Fibroblast of lung (primary cell): ENCODE data around the gene CEMIP. TPM values are rescaled to one million over a fixed set of nuclear protein-coding genes. Genes with fewer than 3 reads are reported as not detected.

Experiments
- DNase-seq, 2 donors: peaks; one replicate each; pipeline versions ENCODE4 v3.0.0 to v3.0.0-alpha.2; 2010; ENCODE audit warnings: low read depth in 2 of 2
- H2AFZ ChIP-seq: 2 replicates; pipeline ENCODE4 v1.5.1; 2012; ENCODE audit warnings: low read length, control low read depth, inconsistent platforms
- H3K27ac ChIP-seq: 2 replicates; pipeline ENCODE4 v1.5.1; 2011; ENCODE audit warnings: low read length, control low read depth; ENCODE audit not compliant: insufficient read depth
- H3K27me3 ChIP-seq: 2 replicates; pipeline ENCODE4 v1.5.1; 2011; ENCODE audit warnings: mild to moderate bottlenecking, low read length; ENCODE audit not compliant: control insufficient read depth, insufficient read depth
- H3K36me3 ChIP-seq: 2 replicates; pipeline ENCODE4 v1.5.1; 2011; ENCODE audit warnings: low read length; ENCODE audit not compliant: control insufficient read depth, insufficient read depth
- H3K4me1 ChIP-seq: 2 replicates; pipeline ENCODE4 v1.5.1; 2011; ENCODE audit warnings: low read length; ENCODE audit not compliant: control insufficient read depth, insufficient read depth; ENCODE audit errors: extremely low read depth
- H3K4me2 ChIP-seq: 2 replicates; pipeline ENCODE4 v1.5.1; 2011; ENCODE audit warnings: low read length, control low read depth; ENCODE audit not compliant: insufficient read depth; ENCODE audit errors: extremely low read depth
- H3K4me3 ChIP-seq, 4 experiments: fragments of 200-600 bp in 1 of 4; sonication (generic) in 1 of 4; replicated peaks in 1 of 4; 2 replicates each; pipeline ENCODE4 v1.5.1; 2011 to 2016; ENCODE audit warnings: low read length in 4 of 4, low read depth in 3 of 4, mild to moderate bottlenecking in 3 of 4, control low read depth in 2 of 4, inconsistent platforms in 1 of 4, mixed read lengths in 1 of 4; ENCODE audit not compliant: insufficient read depth in 1 of 4; ENCODE audit errors: control extremely low read depth in 1 of 4
- H3K79me2 ChIP-seq: 2 replicates; pipeline ENCODE4 v1.5.1; 2012; ENCODE audit warnings: mild to moderate bottlenecking, low read length, inconsistent platforms; ENCODE audit not compliant: control insufficient read depth, insufficient read depth
- H3K9ac ChIP-seq: 2 replicates; pipeline ENCODE4 v1.5.1; 2011; ENCODE audit warnings: mild to moderate bottlenecking, low read length, control low read depth; ENCODE audit not compliant: insufficient read depth
- H3K9me3 ChIP-seq: 2 replicates; pipeline ENCODE4 v1.5.1; 2012; ENCODE audit warnings: low read depth, low read length; ENCODE audit not compliant: control insufficient read depth, insufficient read depth
- H4K20me1 ChIP-seq: 2 replicates; pipeline ENCODE4 v1.5.1; 2011; ENCODE audit warnings: low read length; ENCODE audit not compliant: control insufficient read depth, insufficient read depth; ENCODE audit errors: extremely low read depth
- CTCF ChIP-seq, 2 donors: IDR thresholded peaks in 1 of 2; conservative IDR thresholded peaks in 1 of 2; 1 replicate in 1 of 2; 2 replicates in 1 of 2; pipeline ENCODE4 v1.5.1; 2011 to 2012; ENCODE audit warnings: low read length in 2 of 2, control low read depth in 1 of 2, inconsistent platforms in 1 of 2, low read depth in 1 of 2, mild to moderate bottlenecking in 1 of 2
- EZH2 ChIP-seq: IDR thresholded peaks from 2 replicates; pipeline ENCODE4 v1.5.1; 2012; ENCODE audit warnings: low read length, control low read depth, mild to moderate bottlenecking; ENCODE audit errors: missing control alignments
- polyA plus RNA-seq, 2 donors: library from polyadenylated mRNA; depleted of rRNA in 1 of 2; stranded (reverse) in 1 of 2; unstranded in 1 of 2; fragments of >200 nt; gene quantifications; 2 replicates each; pipeline ENCODE4 v1.2.1, GENCODE V29; 2011 to 2012; ENCODE audit warnings: missing spikeins in 1 of 2
- total RNA-seq: library from RNA; depleted of rRNA; stranded (reverse); fragments of >200 nt; gene quantifications from 2 replicates; pipeline ENCODE4 v1.2.1, GENCODE V29; 2014

The CEMIP gene
- total and polyA plus RNA-seq, 2 donors (not counting 1 experiment from before 2014, with no cell fraction given): 946 to 1,190 TPM

- H4K20me1 ChIP-seq: no peaks in the 10 kb centered on the region
- no peak overlapping the region for H3K4me3 ChIP-seq
- no peaks in the 10 kb centered on the region for H3K9me3 ChIP-seq
- H3K4me1 ChIP-seq: no peaks in the 10 kb centered on the region
- peaks cover 11% of the 10 kb centered on the region for H3K36me3 ChIP-seq
- peaks cover 20% of the 10 kb centered on the region for H3K27me3 ChIP-seq
- no peaks in the 10 kb centered on the region for H3K79me2 ChIP-seq
- TF ChIP-seq CTCF (conservative IDR thresholded peaks at IDR 0.05 in 1 of 2, IDR thresholded peaks at IDR 0.05 in 1 of 2; ENCODE audit: low read depth in 1 of 2, low read length in 2 of 2) (no peak), EZH2 (no peak)
- no peak overlapping the region for H2AFZ ChIP-seq
- DNase-seq: no peak
- no peak overlapping the region for H3K4me2 ChIP-seq
- no peak overlapping the region for H3K9ac ChIP-seq
- no peak overlapping the region for H3K27ac ChIP-seq
These were observed 58.8 kb downstream of the CEMIP start for GRCh38 chr15:80838012-80838411.

GRCh38 chr15:80838666-80839065 lies 59.5 kb downstream of the CEMIP start:
- H2AFZ ChIP-seq: no peak overlapping the region
- no peak for TF ChIP-seq CTCF (conservative IDR thresholded peaks at IDR 0.05 in 1 of 2, IDR thresholded peaks at IDR 0.05 in 1 of 2; ENCODE audit: low read depth in 1 of 2, low read length in 2 of 2)
- TF ChIP-seq EZH2: no peak
- peaks cover 20% of the 10 kb centered on the region for H3K27me3 ChIP-seq
- H3K9me3 ChIP-seq: no peaks in the 10 kb centered on the region
- H3K79me2 ChIP-seq: no peaks in the 10 kb centered on the region
- H3K9ac ChIP-seq: no peak overlapping the region
- no peaks in the 10 kb centered on the region for H3K4me1 ChIP-seq
- no peaks in the 10 kb centered on the region for H4K20me1 ChIP-seq
- no peak overlapping the region for H3K27ac ChIP-seq
- H3K4me3 ChIP-seq: no peak overlapping the region
- H3K4me2 ChIP-seq: no peak overlapping the region
- peaks cover 12% of the 10 kb centered on the region for H3K36me3 ChIP-seq
- no peak for DNase-seq

- Histone ChIP-seq H3K27ac (no peak overlapping the region), H3K4me1 (no peaks in the 10 kb centered on the region), H3K4me2 (no peak overlapping the region), H4K20me1 (no peaks in the 10 kb centered on the region), H2AFZ (no peak overlapping the region), H3K9me3 (no peaks in the 10 kb centered on the region), H3K79me2 (no peaks in the 10 kb centered on the region), H3K4me3 (no peak overlapping the region), H3K9ac (no peak overlapping the region), H3K27me3 (peaks cover 20% of the 10 kb centered on the region), H3K36me3 (peaks cover 13% of the 10 kb centered on the region)
- DNase-seq: no peak
- TF ChIP-seq EZH2 (no peak), CTCF (conservative IDR thresholded peaks at IDR 0.05 in 1 of 2, IDR thresholded peaks at IDR 0.05 in 1 of 2; ENCODE audit: low read depth in 1 of 2, low read length in 2 of 2) (no peak)
These were observed 60.6 kb downstream of the CEMIP start for GRCh38 chr15:80839764-80840130.
